ENCODE data around the gene CDKN2A.

The CDKN2A gene

GRCh38 chr9:21935631-21936030, 58.6 kb downstream of the CDKN2A start:
- H3K4me2 ChIP-seq = no peak overlapping the region
- H3K36me3 ChIP-seq (ENCODE audit: insufficient read depth) = no peaks in the 10 kb centered on the region
- no peak for TF ChIP-seq CTCF (conservative IDR thresholded peaks at IDR 0.05; ENCODE audit: low read depth, low read length)
- no peaks in the 10 kb centered on the region for H4K20me1 ChIP-seq (ENCODE audit: insufficient read depth)
- H3K4me1 ChIP-seq (ENCODE audit: low read depth, poor library complexity, severe bottlenecking) = no peaks in the 10 kb centered on the region
- H3K27me3 ChIP-seq (ENCODE audit: insufficient read depth, low read depth) = no peaks in the 10 kb centered on the region
- no peak overlapping the region for H2AFZ ChIP-seq (ENCODE audit: low read depth)
- no peak overlapping the region for H3K27ac ChIP-seq
- no peak overlapping the region for H3K4me3 ChIP-seq (IDR thresholded peaks at IDR 0.05; ENCODE audit: insufficient read depth, low read depth, low read length)
- no peaks in the 10 kb centered on the region for H3K79me2 ChIP-seq (ENCODE audit: insufficient read depth, low read depth)
- no peak overlapping the region for H3K9ac ChIP-seq

GRCh38 chr9:21933865-21934264, 60.3 kb downstream of the CDKN2A start:
- Histone ChIP-seq H3K9ac (no peak overlapping the region), H2AFZ (ENCODE audit: low read depth) (no peak overlapping the region), H3K4me1 (ENCODE audit: low read depth, poor library complexity, severe bottlenecking) (no peaks in the 10 kb centered on the region), H3K4me2 (no peak overlapping the region), H3K36me3 (ENCODE audit: insufficient read depth) (no peaks in the 10 kb centered on the region), H4K20me1 (ENCODE audit: insufficient read depth) (no peaks in the 10 kb centered on the region), H3K79me2 (ENCODE audit: insufficient read depth, low read depth) (no peaks in the 10 kb centered on the region), H3K27me3 (ENCODE audit: insufficient read depth, low read depth) (no peaks in the 10 kb centered on the region), H3K27ac (no peak overlapping the region), H3K4me3 (IDR thresholded peaks at IDR 0.05; ENCODE audit: insufficient read depth, low read depth, low read length) (no peak overlapping the region)
- TF ChIP-seq CTCF (conservative IDR thresholded peaks at IDR 0.05; ENCODE audit: low read depth, low read length) = no peak

- Histone ChIP-seq H3K4me2 (no peak overlapping the region), H3K36me3 (ENCODE audit: insufficient read depth) (no peaks in the 10 kb centered on the region), H4K20me1 (ENCODE audit: insufficient read depth) (no peaks in the 10 kb centered on the region), H3K4me1 (ENCODE audit: low read depth, poor library complexity, severe bottlenecking) (no peaks in the 10 kb centered on the region), H3K27ac (no peak overlapping the region), H3K27me3 (ENCODE audit: insufficient read depth, low read depth) (no peaks in the 10 kb centered on the region), H3K79me2 (ENCODE audit: insufficient read depth, low read depth) (no peaks in the 10 kb centered on the region), H3K4me3 (IDR thresholded peaks at IDR 0.05; ENCODE audit: insufficient read depth, low read depth, low read length) (no peak overlapping the region), H3K9ac (no peak overlapping the region), H2AFZ (ENCODE audit: low read depth) (no peak overlapping the region)
- TF ChIP-seq CTCF (conservative IDR thresholded peaks at IDR 0.05; ENCODE audit: low read depth, low read length) = no peak
Measured at GRCh38 chr9:21933281-21933680, 60.9 kb downstream of the CDKN2A start.

GRCh38 chr9:21931428-21931827, 62.8 kb downstream of the CDKN2A start:
- Histone ChIP-seq H3K27me3 (ENCODE audit: insufficient read depth, low read depth) (no peaks in the 10 kb centered on the region), H3K27ac (no peak overlapping the region), H3K4me1 (ENCODE audit: low read depth, poor library complexity, severe bottlenecking) (no peaks in the 10 kb centered on the region), H4K20me1 (ENCODE audit: insufficient read depth) (no peaks in the 10 kb centered on the region), H3K36me3 (ENCODE audit: insufficient read depth) (no peaks in the 10 kb centered on the region), H3K9ac (no peak overlapping the region), H3K4me3 (IDR thresholded peaks at IDR 0.05; ENCODE audit: insufficient read depth, low read depth, low read length) (no peak overlapping the region), H3K4me2 (no peak overlapping the region), H2AFZ (ENCODE audit: low read depth) (no peak overlapping the region), H3K79me2 (ENCODE audit: insufficient read depth, low read depth) (no peaks in the 10 kb centered on the region)
- TF ChIP-seq CTCF (conservative IDR thresholded peaks at IDR 0.05; ENCODE audit: low read depth, low read length) = no peak

GRCh38 chr9:21927752-21928151, 66.4 kb downstream of the CDKN2A start:
- no peak overlapping the region for H3K4me2 ChIP-seq
- no peak overlapping the region for H3K4me3 ChIP-seq (IDR thresholded peaks at IDR 0.05; ENCODE audit: insufficient read depth, low read depth, low read length)
- no peak overlapping the region for H2AFZ ChIP-seq (ENCODE audit: low read depth)
- H3K27me3 ChIP-seq (ENCODE audit: insufficient read depth, low read depth) = no peaks in the 10 kb centered on the region
- no peaks in the 10 kb centered on the region for H4K20me1 ChIP-seq (ENCODE audit: insufficient read depth)
- H3K4me1 ChIP-seq (ENCODE audit: low read depth, poor library complexity, severe bottlenecking) = no peaks in the 10 kb centered on the region
- H3K9ac ChIP-seq = no peak overlapping the region
- no peak overlapping the region for H3K27ac ChIP-seq
- H3K36me3 ChIP-seq (ENCODE audit: insufficient read depth) = no peaks in the 10 kb centered on the region
- TF ChIP-seq CTCF (conservative IDR thresholded peaks at IDR 0.05; ENCODE audit: low read depth, low read length) = no peak
- no peaks in the 10 kb centered on the region for H3K79me2 ChIP-seq (ENCODE audit: insufficient read depth, low read depth)
